ENCODE data around the gene ANKUB1. TPM values are rescaled to one million over a fixed set of nuclear protein-coding genes. Genes with fewer than 3 reads are reported as not detected.

The ANKUB1 gene
- polyA plus RNA-seq, 3 donors from 2014 or later, result not detected

GRCh38 chr3:149800693-149801092 is 8.3 kb upstream of the ANKUB1 start:
- no peaks in the 10 kb centered on the region for H3K4me1 Mint-ChIP-seq
- no peak overlapping the region for H3K27ac Mint-ChIP-seq
- H3K27me3 Mint-ChIP-seq (ENCODE audit: low read depth in 3 of 3), result peaks cover 0 to 6% (median 3%) of the 10 kb centered on the region in 3 donors
- H3K4me3 Mint-ChIP-seq, result no peak overlapping the region
- no peaks in the 10 kb centered on the region for H3K36me3 Mint-ChIP-seq
- H3K9me3 Mint-ChIP-seq, result peaks cover 0 to 1% (median 0%) of the 10 kb centered on the region in 6 donors
- no peak for DNase-seq

DNA sequence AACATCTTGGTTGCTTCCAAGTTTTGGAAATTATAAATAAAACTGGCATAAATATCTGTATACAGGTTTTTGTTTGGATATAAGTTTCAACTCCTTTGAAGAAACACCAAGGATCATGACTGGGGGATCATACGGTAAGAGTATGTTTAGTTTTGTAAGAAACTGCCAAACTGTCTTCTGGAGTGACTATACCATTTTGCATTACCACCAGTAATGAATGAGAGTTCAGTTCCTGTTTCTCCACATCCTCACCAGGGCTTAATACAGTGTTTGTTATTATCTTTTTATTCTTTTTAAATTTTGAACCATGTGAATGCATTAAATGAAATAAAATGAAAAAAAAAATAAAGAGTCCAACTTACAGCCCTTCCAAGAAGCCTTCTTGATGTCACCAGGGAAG is 3.7 kb upstream of the ANKUB1 start:
- DNase-seq, result no peak
- H3K27me3 Mint-ChIP-seq (ENCODE audit: low read depth in 3 of 3), result peaks cover 0 to 10% (median 7%) of the 10 kb centered on the region in 3 donors
- no peak overlapping the region for H3K4me3 Mint-ChIP-seq
- H3K9me3 Mint-ChIP-seq, result peaks cover 0 to 1% (median 0%) of the 10 kb centered on the region in 6 donors
- H3K36me3 Mint-ChIP-seq, result no peaks in the 10 kb centered on the region
- H3K27ac Mint-ChIP-seq, result no peak overlapping the region
- no peaks in the 10 kb centered on the region for H3K4me1 Mint-ChIP-seq

- no peak overlapping the region for H3K27ac Mint-ChIP-seq
- no peak for DNase-seq
- peaks cover 0 to 6% (median 0%) of the 10 kb centered on the region in 6 donors for H3K9me3 Mint-ChIP-seq
- peaks cover 4 to 20% (median 6%) of the 10 kb centered on the region in 3 donors for H3K27me3 Mint-ChIP-seq (ENCODE audit: low read depth in 3 of 3)
- no peaks in the 10 kb centered on the region for H3K4me1 Mint-ChIP-seq
- H3K4me3 Mint-ChIP-seq, result no peak overlapping the region
- H3K36me3 Mint-ChIP-seq, result no peaks in the 10 kb centered on the region
These were observed 1.7 kb downstream of the ANKUB1 start for GRCh38 chr3:149790698-149791097.

DNA sequence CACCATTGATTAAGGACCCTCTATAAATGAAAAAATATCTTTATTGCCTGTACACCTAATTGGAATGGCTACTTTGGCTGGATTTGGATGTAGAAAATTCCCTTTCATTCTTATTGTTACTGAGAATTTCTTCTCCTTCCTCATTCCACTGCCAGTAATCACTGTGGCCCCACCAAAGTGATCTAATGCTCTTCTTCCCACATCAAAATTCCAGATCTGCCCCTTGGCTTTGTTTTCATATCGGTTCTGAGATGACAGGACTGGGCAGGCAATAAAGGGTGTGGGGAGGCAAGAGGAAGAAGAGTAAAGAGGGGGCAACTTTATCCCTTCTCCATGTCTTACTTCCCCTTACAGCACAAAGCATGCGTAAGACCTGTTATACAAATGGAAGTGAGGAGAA is 2.1 kb downstream of the ANKUB1 start:
- Mint-ChIP-seq H3K9me3 (peaks cover 0 to 6% (median 0%) of the 10 kb centered on the region in 6 donors), H3K36me3 (no peaks in the 10 kb centered on the region), H3K27me3 (ENCODE audit: low read depth in 3 of 3) (peaks cover 4 to 24% (median 6%) of the 10 kb centered on the region in 3 donors), H3K4me1 (no peaks in the 10 kb centered on the region), H3K27ac (no peak overlapping the region), H3K4me3 (no peak overlapping the region)
- no peak for DNase-seq

GRCh38 chr3:149784064-149784704 is 8.2 kb downstream of the ANKUB1 start:
- Mint-ChIP-seq H3K9me3 (peaks cover 0 to 6% (median 0%) of the 10 kb centered on the region in 6 donors), H3K4me3 (no peak overlapping the region), H3K36me3 (no peaks in the 10 kb centered on the region), H3K27ac (no peak overlapping the region), H3K4me1 (no peaks in the 10 kb centered on the region), H3K27me3 (ENCODE audit: low read depth in 3 of 3) (peaks cover 1 to 9% (median 2%) of the 10 kb centered on the region in 3 donors)
- DNase-seq, result no peak

DNA sequence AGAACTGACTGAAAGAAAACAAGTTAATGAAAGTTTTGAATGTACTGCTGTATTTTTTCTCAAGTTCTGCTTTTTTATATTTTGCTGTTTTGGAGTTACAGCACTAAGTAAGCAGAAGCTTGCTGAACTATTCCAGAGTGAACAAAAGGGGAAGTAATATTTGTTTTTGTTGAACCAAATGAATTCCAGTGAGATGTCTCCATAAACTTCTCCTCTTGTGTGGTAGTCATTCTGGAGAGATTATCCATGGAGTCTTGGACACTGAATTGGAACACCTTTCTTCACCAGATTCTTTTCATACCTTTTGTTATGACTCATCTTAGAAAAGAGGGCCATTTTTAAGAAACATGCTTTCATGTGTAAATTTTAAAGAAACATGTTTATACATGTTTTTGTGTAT is 8.8 kb downstream of the ANKUB1 start:
- no peak for DNase-seq
- H3K4me1 Mint-ChIP-seq, result no peaks in the 10 kb centered on the region
- H3K27ac Mint-ChIP-seq, result no peak overlapping the region
- H3K9me3 Mint-ChIP-seq, result peaks cover 0 to 6% (median 0%) of the 10 kb centered on the region in 6 donors
- no peaks in the 10 kb centered on the region for H3K36me3 Mint-ChIP-seq
- H3K4me3 Mint-ChIP-seq, result no peak overlapping the region
- peaks cover 1 to 9% (median 2%) of the 10 kb centered on the region in 3 donors for H3K27me3 Mint-ChIP-seq (ENCODE audit: low read depth in 3 of 3)

DNA sequence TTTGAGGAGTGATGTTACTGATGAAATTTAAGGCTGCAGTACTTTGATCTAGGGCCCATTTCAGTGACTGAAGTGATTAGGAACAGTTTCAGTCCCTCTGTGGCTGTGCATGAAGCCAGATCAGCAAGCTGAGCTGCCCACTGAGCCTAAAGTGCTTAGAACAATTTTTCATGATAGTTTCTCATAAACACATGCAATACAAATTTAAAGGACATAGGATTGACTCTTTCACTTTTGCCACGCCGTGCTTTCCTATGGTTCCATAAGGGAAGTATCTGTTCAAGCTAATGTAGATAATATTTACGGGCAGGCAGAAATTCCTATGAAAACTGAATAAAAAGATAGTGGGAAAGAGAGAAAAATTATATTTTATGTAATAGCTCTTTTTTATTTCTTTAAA is 10.6 kb downstream of the ANKUB1 start:
- Mint-ChIP-seq H3K4me1 (no peaks in the 10 kb centered on the region), H3K36me3 (no peaks in the 10 kb centered on the region), H3K27ac (no peak overlapping the region), H3K9me3 (peaks cover 0 to 5% (median 0%) of the 10 kb centered on the region in 6 donors), H3K27me3 (ENCODE audit: low read depth in 3 of 3) (peaks cover 2 to 7% (median 4%) of the 10 kb centered on the region in 3 donors), H3K4me3 (no peak overlapping the region)
- DNase-seq, result no peak

- Mint-ChIP-seq H3K27me3 (ENCODE audit: low read depth in 3 of 3) (peaks cover 2 to 7% (median 4%) of the 10 kb centered on the region in 3 donors), H3K27ac (peak overlapping the region in 1 of 6 donors; percentile 31), H3K4me3 (no peak overlapping the region), H3K4me1 (no peaks in the 10 kb centered on the region), H3K9me3 (no peaks in the 10 kb centered on the region), H3K36me3 (no peaks in the 10 kb centered on the region)
- DNase-seq, result no peak
These were observed 11.1 kb downstream of the ANKUB1 start for GRCh38 chr3:149781211-149781610.

DNA sequence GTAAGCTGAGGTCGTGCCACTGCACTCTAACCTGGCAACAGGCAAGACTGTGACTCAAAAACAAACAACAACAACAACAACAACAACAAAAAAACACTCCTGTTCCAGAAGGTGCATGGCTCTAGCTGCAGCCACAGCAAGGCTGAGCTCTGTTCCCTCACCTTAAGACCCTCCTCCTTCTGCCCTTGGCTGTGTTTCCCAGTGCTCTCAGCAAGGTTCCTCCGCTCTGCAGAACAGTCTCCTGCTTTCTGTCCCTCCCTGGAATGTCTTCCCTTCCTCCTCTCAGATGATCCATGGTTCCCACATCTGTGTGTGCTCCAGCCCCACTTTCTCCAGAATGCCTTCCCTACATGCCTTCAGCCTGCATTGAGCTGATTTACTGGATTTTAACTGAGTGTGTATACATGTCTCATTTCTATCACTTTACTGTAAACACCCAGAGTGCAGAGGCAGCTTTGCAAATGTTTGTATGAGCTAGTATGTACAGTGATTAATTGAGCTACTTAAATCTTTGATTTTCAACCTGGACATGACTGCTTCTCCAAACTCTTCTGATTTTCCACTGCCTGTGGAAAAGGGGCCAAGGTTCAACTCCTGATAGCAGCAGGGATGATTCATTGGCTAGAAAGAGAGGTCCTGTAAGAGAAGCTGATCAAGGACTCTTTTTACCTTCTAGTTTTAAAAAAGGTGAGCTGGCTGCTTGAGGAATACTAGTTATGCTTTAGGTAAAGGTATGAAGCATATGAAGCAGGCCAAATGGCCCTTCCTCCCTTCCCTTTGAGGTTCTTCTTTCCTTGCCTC is 14.7 kb downstream of the ANKUB1 start:
- Mint-ChIP-seq H3K27me3 (ENCODE audit: low read depth in 3 of 3) (peaks cover 2 to 7% (median 4%) of the 10 kb centered on the region in 3 donors), H3K9me3 (no peaks in the 10 kb centered on the region), H3K27ac (peak overlapping the region in 1 of 6 donors; percentile 65), H3K36me3 (no peaks in the 10 kb centered on the region), H3K4me3 (no peak overlapping the region), H3K4me1 (no peaks in the 10 kb centered on the region)
- no peak for DNase-seq

DNA sequence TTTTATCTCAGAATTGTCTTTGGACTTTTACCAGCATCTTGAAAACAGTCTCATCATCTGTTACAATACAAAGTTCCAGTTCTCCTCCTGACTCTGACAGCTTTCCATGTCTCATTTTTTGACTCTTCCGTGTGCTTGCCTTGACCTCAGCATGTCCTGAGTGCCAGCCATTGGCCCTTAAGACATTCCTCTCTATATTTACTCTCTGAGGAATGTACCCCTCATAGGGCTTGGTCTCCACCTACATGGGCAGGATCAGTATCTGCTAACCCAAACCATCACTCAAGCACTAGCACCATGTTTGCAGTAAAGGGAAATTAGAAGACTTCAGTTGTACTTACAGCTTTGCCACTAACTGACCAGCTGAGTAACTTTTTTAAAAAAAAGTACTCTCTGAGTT is 16.2 kb downstream of the ANKUB1 start:
- Mint-ChIP-seq H3K9me3 (no peaks in the 10 kb centered on the region), H3K4me3 (no peak overlapping the region), H3K36me3 (no peaks in the 10 kb centered on the region), H3K27me3 (ENCODE audit: low read depth in 3 of 3) (peaks cover 3 to 9% (median 7%) of the 10 kb centered on the region in 3 donors), H3K27ac (no peak overlapping the region), H3K4me1 (no peaks in the 10 kb centered on the region)
- DNase-seq, result no peak

DNA sequence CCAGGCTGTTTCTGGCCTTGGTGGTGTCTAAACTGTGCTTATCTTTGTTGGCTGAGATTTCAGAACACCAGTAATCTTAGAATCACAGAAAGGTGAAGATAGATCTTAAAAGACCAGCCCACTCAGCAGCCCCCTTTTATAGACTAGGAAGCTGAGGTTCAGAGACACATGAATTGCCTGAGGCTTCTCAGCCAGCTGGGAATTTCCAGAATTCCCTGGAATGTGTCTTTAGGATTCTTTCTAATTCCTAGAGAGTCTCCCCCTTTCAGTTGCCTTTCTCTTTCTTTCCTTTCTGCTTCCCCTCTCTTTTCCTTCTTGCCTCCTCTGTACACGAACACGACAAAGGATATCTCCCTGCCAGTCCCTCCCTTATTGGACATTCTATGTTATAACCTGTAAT is 19.5 kb downstream of the ANKUB1 start:
- Mint-ChIP-seq H3K27ac (peak overlapping the region in 1 of 6 donors; percentile 18), H3K36me3 (no peaks in the 10 kb centered on the region), H3K9me3 (no peaks in the 10 kb centered on the region), H3K4me1 (no peaks in the 10 kb centered on the region), H3K27me3 (ENCODE audit: low read depth in 3 of 3) (peaks cover 4 to 9% (median 8%) of the 10 kb centered on the region in 3 donors), H3K4me3 (no peak overlapping the region)
- DNase-seq, result no peak

DNA sequence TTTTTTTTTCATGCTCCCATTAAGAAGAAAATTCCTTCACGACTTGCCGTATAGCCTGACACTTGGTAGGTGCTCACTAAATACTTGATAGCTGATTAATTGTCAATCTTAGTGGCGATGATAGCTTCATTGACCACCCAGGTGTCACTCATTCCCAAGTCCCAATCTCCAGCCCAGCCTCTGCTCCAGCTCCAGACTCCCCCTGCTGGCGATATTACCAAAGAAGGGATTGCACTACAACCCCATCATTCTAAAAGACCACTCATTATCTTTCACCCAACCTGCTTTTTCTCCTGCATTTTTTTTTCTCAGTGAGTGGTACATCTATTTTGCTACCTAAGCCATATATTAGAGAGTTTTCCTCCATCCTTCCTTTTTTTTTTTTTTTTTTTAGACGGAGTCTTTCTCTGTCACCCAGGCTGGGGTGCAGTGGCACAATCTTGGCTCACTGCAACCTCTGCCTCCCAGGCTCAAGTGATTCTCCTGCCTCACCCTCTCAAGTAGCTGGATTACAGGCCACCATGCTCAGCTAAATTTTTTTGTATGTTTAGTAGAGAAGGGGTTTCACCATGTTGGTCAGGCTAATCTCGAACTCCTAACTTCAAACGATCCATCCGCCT is 20.6 kb downstream of the ANKUB1 start:
- Mint-ChIP-seq H3K27ac (no peak overlapping the region), H3K9me3 (no peaks in the 10 kb centered on the region), H3K36me3 (no peaks in the 10 kb centered on the region), H3K27me3 (ENCODE audit: low read depth in 3 of 3) (peaks cover 4 to 9% (median 5%) of the 10 kb centered on the region in 3 donors), H3K4me3 (no peak overlapping the region), H3K4me1 (no peaks in the 10 kb centered on the region)
- peak; percentile 16 to 26 (median 26) for DNase-seq

GRCh38 chr3:149770246-149770645 is 22.1 kb downstream of the ANKUB1 start:
- no peak overlapping the region for H3K4me3 Mint-ChIP-seq
- H3K4me1 Mint-ChIP-seq, result no peaks in the 10 kb centered on the region
- no peak overlapping the region for H3K27ac Mint-ChIP-seq
- DNase-seq, result no peak
- H3K36me3 Mint-ChIP-seq, result no peaks in the 10 kb centered on the region
- peaks cover 4 to 11% (median 5%) of the 10 kb centered on the region in 3 donors for H3K27me3 Mint-ChIP-seq (ENCODE audit: low read depth in 3 of 3)
- H3K9me3 Mint-ChIP-seq, result no peaks in the 10 kb centered on the region

DNA sequence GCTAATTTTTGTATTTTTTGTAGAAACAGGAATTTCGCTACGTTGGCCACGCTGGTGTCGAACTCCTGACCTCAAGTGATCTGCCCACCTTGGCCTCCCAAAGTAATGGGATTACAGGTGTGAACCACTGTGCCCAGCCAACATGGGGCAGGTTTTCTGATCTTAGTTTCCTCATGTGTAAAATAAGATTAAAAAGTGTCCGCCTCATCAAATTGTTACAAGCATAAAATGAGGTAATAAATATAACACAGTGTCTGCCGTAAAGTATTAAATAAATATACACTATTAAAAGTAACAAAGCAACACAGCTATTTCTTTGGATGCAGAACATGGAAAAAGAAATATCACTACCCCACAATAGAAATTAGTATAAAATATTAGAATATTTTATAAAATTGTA is 23.6 kb downstream of the ANKUB1 start:
- Mint-ChIP-seq H3K9me3 (no peaks in the 10 kb centered on the region), H3K36me3 (no peaks in the 10 kb centered on the region), H3K4me1 (no peaks in the 10 kb centered on the region), H3K27me3 (ENCODE audit: low read depth in 3 of 3) (peaks cover 6 to 15% (median 7%) of the 10 kb centered on the region in 3 donors), H3K27ac (no peak overlapping the region), H3K4me3 (no peak overlapping the region)
- DNase-seq, result no peak
